ENCODE measurements around the gene SYDE1.
"Not testable (repeated sequence)": the region's sequence is repeated elsewhere in the genome, so short reads cannot be mapped to it uniquely, and the experiment has no call there.

SYDE1 gene

GRCh38 chr19:15107061-15108010 lies at the start of gene SYDE1:
TSS of gene SYDE1 (plus strand) at chr19:15107401. CDS start at chr19:15107434, 33 bp downstream.
- DNase-seq (ENCODE audit: low read depth) = peak; percentile 75

GRCh38 chr19:15062036-15062435 lies 45.2 kb upstream of the SYDE1 start:
- no peak for DNase-seq (ENCODE audit: low read depth)

GRCh38 chr19:15070386-15070785 lies 36.8 kb upstream of the SYDE1 start:
- DNase-seq (ENCODE audit: low read depth) = not testable (repeated sequence)

DNA sequence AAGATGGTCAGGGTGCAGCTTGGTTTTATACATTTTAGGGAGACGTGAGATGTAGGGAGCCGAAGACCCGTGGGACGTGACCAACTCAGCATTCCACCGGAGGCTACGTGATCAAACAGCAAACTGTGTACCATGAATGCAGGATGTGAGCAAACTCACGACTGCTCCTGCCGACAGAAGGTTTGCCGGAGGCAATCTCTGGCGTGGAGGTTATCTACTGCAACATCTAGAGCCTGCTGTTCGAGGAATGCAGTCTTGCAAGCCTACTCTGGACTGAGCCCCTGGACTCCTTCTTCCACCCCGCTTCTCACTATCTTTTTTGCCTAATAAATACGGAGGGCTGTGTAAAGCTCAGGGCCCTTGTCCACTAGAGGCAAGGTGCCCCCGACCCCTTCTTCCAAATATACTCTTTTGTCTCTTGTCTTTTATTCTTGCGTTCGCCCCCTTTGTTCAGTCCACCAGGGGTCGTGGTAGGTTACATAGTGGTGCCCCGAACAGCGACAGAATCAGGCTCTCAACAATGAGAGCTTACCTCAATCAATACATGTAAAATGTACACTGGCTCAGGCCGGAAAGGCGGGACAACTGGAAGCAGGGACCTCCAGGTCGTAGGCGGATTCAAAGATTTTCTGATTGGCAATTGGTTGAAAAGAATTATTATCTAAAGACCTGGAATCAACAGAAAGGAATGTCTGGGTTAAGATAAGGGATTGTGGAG lies 34.1 kb upstream of the SYDE1 start:
- DNase-seq (ENCODE audit: low read depth) = no peak

DNA sequence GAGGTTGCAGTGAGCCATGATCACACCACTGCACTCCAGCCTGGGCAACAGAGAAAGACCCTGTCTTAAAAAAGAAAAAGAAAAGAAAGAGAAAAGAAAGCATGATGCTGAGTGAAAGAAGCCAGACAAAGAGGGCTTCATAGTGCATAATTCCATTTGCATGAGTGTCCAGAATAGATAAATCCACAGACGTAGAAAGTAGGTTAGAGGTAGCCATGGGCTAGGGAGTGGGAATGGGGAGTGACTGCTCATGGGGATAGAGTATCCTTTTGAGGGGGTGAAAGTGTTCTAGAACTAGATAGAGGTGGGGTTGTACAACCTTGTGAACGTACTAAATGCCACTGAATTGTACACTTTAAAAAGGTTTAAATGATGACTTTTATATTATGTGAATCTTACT lies 32.8 kb upstream of the SYDE1 start:
- no peak for DNase-seq (ENCODE audit: low read depth)

GRCh38 chr19:15075806-15076205 lies 31.4 kb upstream of the SYDE1 start:
- no peak for DNase-seq (ENCODE audit: low read depth)

GRCh38 chr19:15080002-15080401 lies 27.2 kb upstream of the SYDE1 start:
- not testable (repeated sequence) for DNase-seq (ENCODE audit: low read depth)

DNA sequence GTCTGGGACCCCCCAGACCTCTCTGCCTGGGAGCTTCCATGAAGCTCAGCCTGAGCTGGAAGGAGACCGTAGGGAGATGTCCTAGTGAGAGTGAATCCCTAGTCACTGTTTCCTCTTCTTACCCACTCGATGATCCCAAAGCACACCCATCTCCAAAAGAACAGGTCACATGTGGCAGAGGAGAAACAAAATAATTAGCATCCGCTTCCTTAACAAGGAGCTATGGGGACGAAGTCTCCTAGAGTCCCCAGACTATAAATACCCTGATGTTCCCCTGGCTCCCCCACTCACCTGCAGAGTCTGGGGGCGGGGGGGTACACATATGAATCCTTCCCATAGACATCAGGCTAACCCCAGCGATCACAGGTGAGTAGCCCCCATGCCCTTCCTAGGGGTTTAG lies 25.3 kb upstream of the SYDE1 start, which contains the start of gene OR1I1:
TSS of gene OR1I1 (plus strand) at position 301 of the 400 bp plus-strand sequence. CDS start 4,855 bp downstream, outside the sequence.
- no peak for DNase-seq (ENCODE audit: low read depth)

- no peak for DNase-seq (ENCODE audit: low read depth)
Observed at GRCh38 chr19:15087182-15087581, 20.0 kb upstream of the SYDE1 start.

- DNase-seq (ENCODE audit: low read depth) = peak; percentile 54
Observed at GRCh38 chr19:15091918-15092753, 15.1 kb upstream of the SYDE1 start.

GRCh38 chr19:15093001-15093400 lies 14.2 kb upstream of the SYDE1 start:
- no peak for DNase-seq (ENCODE audit: low read depth)

DNA sequence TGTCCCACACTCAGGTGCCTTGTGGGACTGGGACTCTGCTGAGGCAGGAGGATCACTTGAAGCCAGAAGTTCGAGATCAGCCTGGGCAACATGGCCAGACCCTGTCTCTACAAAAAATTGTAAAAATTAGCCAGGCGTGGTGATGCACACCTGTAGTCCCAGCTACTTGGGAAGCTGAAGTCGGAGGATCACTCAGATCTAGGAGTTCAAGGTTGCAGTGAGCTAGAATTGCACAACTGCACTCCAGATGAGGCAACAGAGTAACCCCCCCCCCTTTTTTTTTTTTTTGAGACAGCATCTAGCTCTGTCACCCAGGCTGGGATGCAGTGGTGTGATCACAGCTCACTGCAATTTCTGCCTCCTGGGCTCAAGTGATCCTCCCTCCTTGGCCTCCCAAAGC lies 11.0 kb upstream of the SYDE1 start:
- DNase-seq (ENCODE audit: low read depth) = no peak

- DNase-seq (ENCODE audit: low read depth) = not testable (repeated sequence)
Observed at GRCh38 chr19:15097980-15098379, 9.2 kb upstream of the SYDE1 start.

DNA sequence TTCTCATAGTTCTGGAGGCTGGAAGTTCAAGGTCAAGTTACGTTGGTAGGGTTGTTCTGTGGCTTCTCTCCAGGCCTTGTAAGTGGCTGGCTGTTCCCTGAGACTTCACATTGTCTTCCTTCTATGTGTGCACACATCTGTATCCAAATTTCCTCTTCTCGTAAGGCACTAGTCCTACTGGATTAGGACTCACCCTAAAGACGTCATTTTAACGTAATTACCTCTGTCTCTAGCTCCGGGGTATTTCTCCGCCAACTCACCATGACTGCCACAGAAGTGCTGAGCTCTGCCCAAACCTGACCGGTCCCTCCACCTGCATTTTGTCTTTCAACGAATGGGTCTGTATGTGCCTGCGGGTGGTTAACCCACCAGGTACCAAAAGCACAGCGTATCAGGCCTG lies 8.7 kb upstream of the SYDE1 start:
- DNase-seq (ENCODE audit: low read depth) = no peak

GRCh38 chr19:15099017-15099582 lies 8.1 kb upstream of the SYDE1 start:
- DNase-seq (ENCODE audit: low read depth) = no peak

- DNase-seq (ENCODE audit: low read depth) = peak; percentile 21
Observed at GRCh38 chr19:15101479-15102082, 5.6 kb upstream of the SYDE1 start.

DNA sequence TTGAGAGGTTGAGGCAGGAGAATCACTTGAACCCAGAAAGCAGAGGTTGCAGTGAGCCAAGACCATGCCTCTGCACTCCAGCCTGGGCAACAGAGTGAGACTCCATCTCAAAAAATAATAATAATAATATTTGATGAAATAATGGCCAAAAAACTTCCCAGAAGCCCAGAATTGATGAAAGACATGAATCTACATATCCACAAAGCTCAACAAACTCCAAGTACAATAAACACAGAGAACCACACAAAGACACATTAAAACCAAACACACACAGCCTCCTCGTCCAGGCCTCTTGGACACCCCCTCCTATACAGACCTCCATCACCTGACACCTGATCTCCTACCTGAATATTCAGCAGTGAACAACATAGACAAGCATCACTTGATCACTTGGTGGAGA lies 3.2 kb upstream of the SYDE1 start:
- no peak for DNase-seq (ENCODE audit: low read depth)

DNA sequence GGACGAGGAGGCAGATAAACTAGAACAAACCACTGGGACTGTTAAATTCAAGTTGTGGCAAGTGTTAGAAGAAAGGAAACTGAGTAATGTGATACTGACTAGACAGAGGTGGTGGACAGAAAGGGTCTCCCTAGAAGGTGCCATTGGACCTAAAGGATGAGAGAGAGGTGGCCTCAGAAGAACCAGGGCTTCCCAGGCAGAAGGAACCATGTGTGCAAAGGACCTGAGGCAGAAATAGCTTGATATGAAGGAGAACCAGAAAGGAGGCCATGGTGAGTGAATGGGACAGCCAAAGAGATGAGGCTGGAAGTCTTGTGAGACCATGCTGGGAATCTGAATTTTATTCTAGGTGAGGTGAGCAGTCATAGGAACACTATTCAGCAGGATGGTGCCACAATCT lies 2.8 kb upstream of the SYDE1 start:
- no peak for DNase-seq (ENCODE audit: low read depth)

- no peak for DNase-seq (ENCODE audit: low read depth)
Observed at GRCh38 chr19:15105044-15105443, 2.2 kb upstream of the SYDE1 start.

DNA sequence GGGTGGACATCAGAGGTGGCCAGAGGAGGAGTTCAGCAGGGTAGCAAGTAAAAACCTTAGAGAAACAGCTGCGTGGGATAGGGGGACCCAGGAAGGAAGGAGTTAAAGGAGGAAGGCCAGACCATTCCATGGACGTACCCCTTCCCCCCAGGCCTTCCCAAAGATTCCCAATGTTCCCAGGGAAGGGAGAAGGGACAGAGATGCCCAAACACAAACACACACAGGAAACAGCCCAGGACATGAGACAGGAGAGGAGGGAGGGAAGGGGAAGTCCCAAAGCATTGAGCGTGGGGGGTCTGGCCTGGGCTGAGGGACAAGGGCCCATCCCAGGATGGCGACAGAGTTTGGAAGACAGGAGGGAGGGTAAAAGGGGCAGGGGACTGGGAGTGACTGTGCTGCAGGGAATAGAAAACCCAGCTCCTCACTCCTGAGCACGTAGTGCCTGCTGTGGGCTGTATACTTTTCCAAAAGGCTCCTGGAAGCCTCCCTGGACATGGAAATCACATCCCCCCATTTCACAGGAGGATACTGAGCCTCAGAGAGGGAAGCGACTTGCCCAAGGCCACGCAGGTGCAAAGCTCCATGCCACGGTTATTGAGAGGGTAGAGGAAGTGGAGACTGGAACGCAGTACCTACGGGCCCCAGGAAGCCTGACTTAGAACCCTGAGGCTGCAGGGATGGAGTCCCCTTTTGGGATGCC lies 1.1 kb downstream of the SYDE1 start:
- peak; percentile 28 for DNase-seq (ENCODE audit: low read depth)

Data from fibroblast of gingiva (primary cell).